ENCODE results near the gene SECTM1. TPM values are rescaled to one million over a fixed set of nuclear protein-coding genes. Genes with fewer than 3 reads are reported as not detected.

The SECTM1 gene
- total RNA-seq, 1 donor, result 34.2 TPM

DNA sequence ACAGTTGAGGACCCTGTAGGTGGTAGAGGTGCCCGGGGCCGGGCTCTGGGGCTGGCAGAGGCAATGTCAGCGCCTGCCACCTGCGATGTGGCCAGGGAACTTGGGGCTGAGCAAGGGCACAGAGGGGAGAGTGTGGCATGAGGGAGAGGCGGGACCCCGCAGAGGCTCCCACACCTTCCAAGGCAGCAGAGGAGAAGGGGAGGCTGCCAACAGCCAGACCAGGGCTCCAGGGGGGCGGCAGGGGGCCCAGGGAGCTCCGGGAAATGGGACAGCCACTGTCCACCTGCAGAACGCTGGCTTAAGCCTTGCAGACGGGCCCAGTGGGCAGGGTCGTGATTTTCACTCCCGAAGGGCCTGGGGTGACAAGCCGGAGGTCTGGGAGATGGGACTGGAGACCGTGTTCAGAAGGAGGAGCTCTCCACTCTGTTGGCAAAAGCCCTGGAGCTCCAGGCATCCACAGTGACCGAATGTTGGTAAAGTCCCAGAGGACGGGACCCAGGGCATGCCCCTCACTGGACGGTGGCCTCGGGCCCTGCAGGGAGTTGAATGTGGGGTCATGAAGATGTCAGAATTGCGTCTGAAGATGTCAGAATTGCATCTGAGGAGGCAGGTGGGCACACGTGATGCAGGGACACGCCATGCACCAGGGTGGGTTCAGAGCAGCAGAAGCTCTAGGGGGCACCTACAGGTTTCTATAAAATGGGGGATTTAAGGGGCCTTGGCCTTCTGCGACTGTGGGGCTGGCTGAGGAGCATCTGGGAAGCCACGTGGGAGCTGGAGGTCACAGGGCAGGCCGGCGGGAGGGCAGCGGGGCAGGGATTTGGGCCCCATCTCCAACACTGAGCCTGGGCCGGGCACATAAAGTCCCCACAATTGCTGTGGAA, 34.8 kb downstream of the SECTM1 start:
- H3K4me3 ChIP-seq (ENCODE audit: low read depth, low read length), result peak overlapping the region; percentile 61
- TF ChIP-seq, protein P1, sequence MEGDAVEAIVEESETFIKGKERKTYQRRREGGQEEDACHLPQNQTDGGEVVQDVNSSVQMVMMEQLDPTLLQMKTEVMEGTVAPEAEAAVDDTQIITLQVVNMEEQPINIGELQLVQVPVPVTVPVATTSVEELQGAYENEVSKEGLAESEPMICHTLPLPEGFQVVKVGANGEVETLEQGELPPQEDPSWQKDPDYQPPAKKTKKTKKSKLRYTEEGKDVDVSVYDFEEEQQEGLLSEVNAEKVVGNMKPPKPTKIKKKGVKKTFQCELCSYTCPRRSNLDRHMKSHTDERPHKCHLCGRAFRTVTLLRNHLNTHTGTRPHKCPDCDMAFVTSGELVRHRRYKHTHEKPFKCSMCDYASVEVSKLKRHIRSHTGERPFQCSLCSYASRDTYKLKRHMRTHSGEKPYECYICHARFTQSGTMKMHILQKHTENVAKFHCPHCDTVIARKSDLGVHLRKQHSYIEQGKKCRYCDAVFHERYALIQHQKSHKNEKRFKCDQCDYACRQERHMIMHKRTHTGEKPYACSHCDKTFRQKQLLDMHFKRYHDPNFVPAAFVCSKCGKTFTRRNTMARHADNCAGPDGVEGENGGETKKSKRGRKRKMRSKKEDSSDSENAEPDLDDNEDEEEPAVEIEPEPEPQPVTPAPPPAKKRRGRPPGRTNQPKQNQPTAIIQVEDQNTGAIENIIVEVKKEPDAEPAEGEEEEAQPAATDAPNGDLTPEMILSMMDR (IDR thresholded peaks at IDR 0.05; ENCODE audit: insufficient read depth, low read length), result no peak
- DNase-seq (ENCODE audit: low read depth), result no peak

DNA sequence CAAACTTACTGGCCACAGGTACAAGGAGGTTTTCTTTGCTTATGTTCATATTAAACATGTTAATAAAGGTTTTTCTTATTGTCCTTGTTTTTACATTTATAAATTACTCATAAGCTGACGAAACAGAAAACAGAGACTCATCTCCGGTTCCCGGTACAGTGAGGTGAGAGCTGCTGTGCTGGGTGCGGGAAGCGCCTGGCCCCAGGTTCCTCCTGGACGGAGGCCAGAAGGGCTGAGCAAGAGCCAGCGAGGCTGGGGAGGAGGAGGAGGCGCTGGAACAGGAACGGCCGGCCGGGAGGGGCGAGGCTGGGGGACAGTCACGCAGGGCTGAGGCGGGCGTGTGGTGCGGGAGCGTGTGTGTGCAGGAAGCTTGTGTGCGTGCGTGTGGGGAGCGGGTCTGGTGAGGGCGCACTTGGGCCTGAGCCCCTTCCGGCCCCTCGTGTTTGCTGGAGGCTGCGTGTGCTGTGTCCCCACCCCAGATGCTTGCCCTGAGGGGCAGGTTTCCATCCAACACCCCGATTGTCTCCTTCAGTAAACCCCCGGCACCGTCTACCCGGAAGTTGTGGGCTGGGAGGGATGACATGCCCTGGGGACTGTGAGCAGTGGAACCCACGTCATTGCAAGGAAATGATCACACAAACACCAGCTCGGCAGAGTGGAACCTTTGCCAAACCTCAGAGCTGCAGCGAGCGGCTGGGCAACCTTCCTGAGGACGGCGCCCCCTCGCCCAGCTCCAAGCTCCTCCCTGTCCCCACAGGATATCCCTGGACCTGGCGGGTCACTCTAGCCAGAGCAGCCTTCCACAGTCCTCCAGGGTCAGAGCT, 35.6 kb downstream of the SECTM1 start:
- DNase-seq (ENCODE audit: low read depth), result peak; percentile 94
- TF ChIP-seq, protein P1 (IDR thresholded peaks at IDR 0.05; ENCODE audit: insufficient read depth, low read length), result no peak
- H3K4me3 ChIP-seq (ENCODE audit: low read depth, low read length), result peak overlapping the region; percentile 61

DNA sequence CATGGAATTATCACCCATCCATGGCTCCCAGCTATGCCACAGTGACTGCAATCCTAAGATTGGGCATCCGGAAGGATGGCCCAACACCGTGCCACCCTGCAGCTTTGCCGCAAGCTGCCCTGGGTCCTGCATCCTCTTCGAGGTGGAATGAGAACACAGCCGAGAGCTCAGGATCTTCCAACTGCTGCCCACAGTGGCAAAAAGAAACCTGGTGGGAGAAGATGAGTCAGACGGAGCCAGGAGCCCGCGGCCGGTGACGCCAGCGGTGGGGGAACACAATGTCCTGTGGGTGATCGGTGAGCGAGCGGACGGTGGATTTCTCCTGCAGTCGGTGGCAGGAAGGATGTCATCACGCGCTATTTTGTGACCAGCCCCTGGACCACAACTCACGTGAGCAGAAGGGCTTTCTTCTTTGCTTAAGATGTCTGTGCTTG, 36.3 kb downstream of the SECTM1 start:
- peak; percentile 56 for DNase-seq (ENCODE audit: low read depth)
- H3K4me3 ChIP-seq (ENCODE audit: low read depth, low read length), result peak overlapping the region; percentile 61
- TF ChIP-seq, protein P1 (IDR thresholded peaks at IDR 0.05; ENCODE audit: insufficient read depth, low read length), result no peak

DNA sequence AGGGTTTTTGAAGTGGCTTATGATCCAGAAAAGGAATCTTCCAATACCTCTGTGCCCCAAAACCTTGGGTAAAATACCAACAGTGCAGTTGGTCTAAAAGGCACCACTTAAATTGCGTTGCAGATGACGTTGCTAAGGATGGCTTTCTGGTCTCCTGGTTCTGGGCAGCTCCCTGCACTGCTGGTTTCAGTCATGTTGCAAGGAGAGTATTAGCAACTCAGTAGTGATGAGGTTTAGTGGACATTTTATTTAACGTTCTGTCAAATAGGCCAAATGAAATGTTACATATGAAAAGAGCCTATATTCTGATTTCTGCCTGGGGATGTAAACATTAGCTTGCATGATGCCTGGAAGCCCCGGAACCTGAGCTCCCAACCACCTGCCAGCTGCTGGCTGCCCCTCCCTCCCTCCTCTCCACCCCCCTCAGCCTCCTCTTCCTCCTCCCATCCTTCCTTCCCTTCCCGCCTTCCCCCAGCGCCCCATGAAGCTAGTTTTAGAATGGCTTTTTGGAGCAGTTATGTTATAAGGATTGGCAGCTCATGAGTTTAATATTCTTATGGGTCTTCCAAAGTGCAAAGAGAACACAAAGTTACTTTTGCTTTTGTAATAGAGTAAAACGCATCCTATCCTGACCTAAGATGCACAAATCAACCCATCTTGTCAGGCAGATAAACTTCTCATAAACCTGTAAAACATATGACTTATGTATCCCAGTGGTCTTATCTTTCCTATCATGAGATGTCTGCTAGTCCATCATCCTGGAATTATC, 36.9 kb downstream of the SECTM1 start:
- TF ChIP-seq, protein P1 (IDR thresholded peaks at IDR 0.05; ENCODE audit: insufficient read depth, low read length), result no peak
- no peak for DNase-seq (ENCODE audit: low read depth)
- peak overlapping the region; percentile 61 for H3K4me3 ChIP-seq (ENCODE audit: low read depth, low read length)

DNA sequence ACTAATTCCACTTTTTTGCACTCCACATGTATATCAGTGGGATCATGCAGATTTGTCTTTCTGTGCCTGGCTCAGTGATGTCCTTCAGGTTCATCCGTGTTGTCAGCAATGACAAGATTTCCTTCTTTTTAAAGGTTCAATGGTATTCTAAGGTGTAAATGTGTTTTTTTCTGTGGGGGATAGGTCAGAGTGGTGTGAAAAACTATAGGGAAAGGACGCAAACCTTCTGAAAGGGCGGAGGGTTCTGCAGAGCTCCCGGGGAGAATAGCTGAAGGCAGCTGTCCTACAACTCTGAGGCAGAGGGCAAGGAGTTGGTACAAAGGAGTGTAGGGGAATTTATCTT, 38.1 kb downstream of the SECTM1 start:
- TF ChIP-seq, protein P1 (IDR thresholded peaks at IDR 0.05; ENCODE audit: insufficient read depth, low read length), result no peak
- H3K4me3 ChIP-seq (ENCODE audit: low read depth, low read length), result no peak overlapping the region
- no peak for DNase-seq (ENCODE audit: low read depth)

DNA sequence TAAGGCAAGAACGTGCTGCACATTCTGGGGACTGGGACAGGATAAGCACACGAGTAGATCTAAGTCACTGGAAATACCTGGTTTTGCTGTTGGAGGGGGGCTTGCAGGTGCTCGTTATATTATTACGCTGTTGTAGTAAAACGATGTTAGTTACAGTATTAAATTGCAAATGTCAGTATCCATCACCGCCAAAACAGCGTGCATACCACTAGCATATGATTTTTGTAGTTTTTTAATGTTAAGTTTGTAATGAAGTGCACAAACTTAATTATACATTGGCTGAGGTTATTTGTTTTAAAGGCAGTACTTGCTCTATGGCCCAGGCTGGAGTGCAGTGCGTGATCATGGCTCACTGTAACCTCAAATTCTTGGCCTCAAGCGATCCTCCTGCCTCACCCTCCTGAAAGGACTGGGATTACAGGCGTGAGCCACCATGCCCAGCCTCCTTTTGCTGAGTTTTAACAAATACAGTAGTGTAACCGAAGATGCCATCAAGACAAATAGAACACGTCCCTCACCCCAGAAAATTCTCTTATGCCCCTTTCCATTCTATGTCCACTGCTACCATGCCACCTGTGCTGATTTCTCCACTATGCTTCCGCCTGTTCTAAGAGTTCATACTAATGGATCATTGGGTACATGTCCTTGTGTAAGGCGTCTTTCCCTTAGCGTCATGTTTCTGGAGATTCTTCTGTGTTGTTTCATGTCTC, 39.3 kb downstream of the SECTM1 start:
- DNase-seq (ENCODE audit: low read depth), result no peak
- TF ChIP-seq, protein P1 (IDR thresholded peaks at IDR 0.05; ENCODE audit: insufficient read depth, low read length), result no peak
- peak overlapping the region; percentile 58 for H3K4me3 ChIP-seq (ENCODE audit: low read depth, low read length)

Data from fibroblast of the aortic adventitia (primary cell).